A549 (cell line): ENCODE results near the gene UNC5A. TPM values are rescaled to one million over a fixed set of nuclear protein-coding genes. Genes with fewer than 3 reads are reported as not detected.

Experiments used
- ATAC-seq, 2 experiments: fragments of 200-7000 bp in 1 of 2; fragments of >200 bp in 1 of 2; cut with Nextera tagmentation in 1 of 2; cut with Tn5 transposase in 1 of 2; 3 replicates each; pipeline versions ENCODE4 v1.8.0 to v1.9.1; 2018 to 2020; ENCODE audit warnings: mild to moderate bottlenecking in 1 of 2, moderate library complexity in 1 of 2
- CTCF ChIA-PET: fragments of 300-600 bp; sonication (Branson Sonifier 250); formaldehyde crosslinking; extraction: SDS; loops from one replicate; lab custom pipeline; 2021; ENCODE audit warnings: antibody characterized with exemption, inconsistent platforms; lab: Yijun Ruan, JAX
- POLR2A ChIA-PET: fragments of 350-600 bp; formaldehyde crosslinking; extraction: SDS; loops from one replicate; lab custom pipeline; 2021; ENCODE audit warnings: antibody characterized with exemption, inconsistent platforms; lab: Yijun Ruan, JAX
- DNase-seq, 2 experiments: peaks; one replicate each; pipeline versions ENCODE4 v3.0.0 to v3.0.0-alpha.2; 2011 to 2016; ENCODE audit warnings: low read depth in 1 of 2, low spot score in 1 of 2
- FAIRE-seq: peaks from 2 replicates; lab custom pipeline; 2011; peaks lifted over from hg19 to GRCh38; lab: Jason Lieb, UNC
- H3K27ac ChIP-seq, 2 experiments: fragments of >200 bp; sonication (Bioruptor Twin); formaldehyde crosslinking; 3 replicates each; pipeline ENCODE4 v1.5.1; 2016 to 2017
- H3K4me1 ChIP-seq: fragments of >200 bp; sonication (Bioruptor Twin); formaldehyde crosslinking; 3 replicates; pipeline ENCODE4 v1.6.1; 2016
- H3K4me2 ChIP-seq: fragments of >200 bp; sonication (Bioruptor Twin); formaldehyde crosslinking; 3 replicates; pipeline ENCODE4 v1.6.1; 2016
- H3K4me3 ChIP-seq: fragments of >200 bp; sonication (Bioruptor Twin); formaldehyde crosslinking; 3 replicates; pipeline ENCODE4 v1.5.1; 2016
- H3K9me3 ChIP-seq: fragments of >200 bp; sonication (Bioruptor Twin); formaldehyde crosslinking; 3 replicates; pipeline ENCODE4 v1.6.1; 2016
- CEBPB ChIP-seq, 2 experiments: fragments of >200 bp in 1 of 2; sonication (Bioruptor Twin) in 1 of 2; formaldehyde crosslinking in 1 of 2; IDR thresholded peaks; 2 replicates each; pipeline ENCODE4 v1.6.1; 2012 to 2016
- CHD2 ChIP-seq: fragments of 150-350 bp; IDR thresholded peaks from 2 replicates; pipeline ENCODE4 v1.6.1; 2014; ENCODE audit warnings: low read length; ENCODE audit not compliant: partially characterized antibody
- CHD4 ChIP-seq: fragments of 200-600 bp; sonication (generic); IDR thresholded peaks from 2 replicates; pipeline ENCODE4 v1.6.1; 2016; ENCODE audit warnings: antibody characterized with exemption, mild to moderate bottlenecking, borderline replicate concordance
- EP300 ChIP-seq, 2 experiments: fragments of >200 bp; sonication (Bioruptor Twin); formaldehyde crosslinking; IDR thresholded peaks; 2 replicates in 1 of 2; 3 replicates in 1 of 2; pipeline ENCODE4 v1.6.1; 2016 to 2017
- FOSB ChIP-seq: fragments of 250-450 bp; sonication (Bioruptor Pico); IDR thresholded peaks from 2 replicates; pipeline ENCODE4 v1.5.0; 2020; ENCODE audit warnings: mild to moderate bottlenecking, moderate library complexity
- HMGXB4 ChIP-seq: fragments of 250-450 bp; sonication (Bioruptor Pico); IDR thresholded peaks from 2 replicates; pipeline ENCODE4 v1.5.0; 2021; ENCODE audit warnings: mild to moderate bottlenecking, moderate library complexity, borderline replicate concordance
- JUN ChIP-seq, 2 experiments: fragments of >200 bp; sonication (Bioruptor Twin); formaldehyde crosslinking; IDR thresholded peaks; 2 replicates in 1 of 2; 3 replicates in 1 of 2; pipeline ENCODE4 v1.6.1; 2016 to 2017
- JUNB ChIP-seq: fragments of >200 bp; sonication (Bioruptor Twin); formaldehyde crosslinking; IDR thresholded peaks from 2 replicates; pipeline ENCODE4 v1.6.1; 2016
- MYC ChIP-seq: IDR thresholded peaks from 2 replicates; pipeline ENCODE4 v1.6.1; 2012; ENCODE audit warnings: mild to moderate bottlenecking, inconsistent platforms, low read length, improper control_type of control experiment, borderline replicate concordance
- POLR2AphosphoS2 ChIP-seq: conservative IDR thresholded peaks from 2 replicates; pipeline ENCODE4 v1.6.1; 2012; ENCODE audit warnings: low read length, improper control_type of control experiment, inconsistent platforms
- RAD21 ChIP-seq, 2 experiments: fragments of >200 bp in 1 of 2; sonication (Bioruptor Twin) in 1 of 2; formaldehyde crosslinking in 1 of 2; IDR thresholded peaks in 1 of 2; conservative IDR thresholded peaks in 1 of 2; 2 replicates in 1 of 2; 3 replicates in 1 of 2; pipeline ENCODE4 v1.6.1; 2012 to 2018; ENCODE audit warnings: inconsistent platforms in 1 of 2
- RNF2 ChIP-seq: fragments of 200-600 bp; sonication (generic); IDR thresholded peaks from 2 replicates; pipeline ENCODE4 v1.6.1; 2016; ENCODE audit warnings: low read depth, mild to moderate bottlenecking, antibody characterized with exemption, moderate library complexity, borderline replicate concordance
- SMC3 ChIP-seq: fragments of >200 bp; sonication (Bioruptor Twin); formaldehyde crosslinking; IDR thresholded peaks from 3 replicates; pipeline ENCODE4 v1.6.1; 2018; ENCODE audit warnings: inconsistent platforms
- ZFP36 ChIP-seq: fragments of 450-650 bp; IDR thresholded peaks from 2 replicates; pipeline ENCODE4 v1.6.1; 2014; ENCODE audit warnings: borderline replicate concordance; ENCODE audit not compliant: partially characterized antibody
- WGBS: methylation state at CpG from one replicate; pipeline ENCODE4 v1.1.6; 2017; ENCODE audit errors: missing lambda C conversion rate; 5-methylcytosine and 5-hydroxymethylcytosine counted together
- polyA plus RNA-seq, 4 experiments: library from polyadenylated mRNA; depleted of rRNA in 3 of 4; stranded (reverse); fragments of >200 nt; fragmentation: RNase III in 1 of 4; extraction: RNeasy Plus Mini Kit Qiagen cat#74134 plus additional on column Dnase treatment in 1 of 4; gene quantifications; 2 replicates in 3 of 4; 3 replicates in 1 of 4; pipeline ENCODE4 v1.2.3, GENCODE V29; 2011 to 2017
- TF ChIP-seq, protein P1 (sequence below): IDR thresholded peaks from 2 replicates; pipeline ENCODE4 v1.6.1; 2012
- TF ChIP-seq, protein P2 (sequence below): fragments of 250-450 bp; sonication (Bioruptor Pico); IDR thresholded peaks from 2 replicates; pipeline ENCODE4 v1.5.0; 2020; ENCODE audit warnings: low read depth, mild to moderate bottlenecking, moderate library complexity
- TF ChIP-seq, protein P3 (sequence below): fragments of 150-350 bp; IDR thresholded peaks from 2 replicates; pipeline ENCODE4 v1.6.1; 2014; ENCODE audit warnings: low read depth, mild to moderate bottlenecking, low read length
- TF ChIP-seq, protein P4 (sequence below): fragments of >200 bp; sonication (Bioruptor Twin); formaldehyde crosslinking; IDR thresholded peaks from 3 replicates; pipeline ENCODE4 v1.6.1; 2016

The UNC5A gene
- polyA plus RNA-seq, 2 of the 4 experiments (the other 2 are of a cell fraction): 0.03 to 0.14 TPM

DNA sequence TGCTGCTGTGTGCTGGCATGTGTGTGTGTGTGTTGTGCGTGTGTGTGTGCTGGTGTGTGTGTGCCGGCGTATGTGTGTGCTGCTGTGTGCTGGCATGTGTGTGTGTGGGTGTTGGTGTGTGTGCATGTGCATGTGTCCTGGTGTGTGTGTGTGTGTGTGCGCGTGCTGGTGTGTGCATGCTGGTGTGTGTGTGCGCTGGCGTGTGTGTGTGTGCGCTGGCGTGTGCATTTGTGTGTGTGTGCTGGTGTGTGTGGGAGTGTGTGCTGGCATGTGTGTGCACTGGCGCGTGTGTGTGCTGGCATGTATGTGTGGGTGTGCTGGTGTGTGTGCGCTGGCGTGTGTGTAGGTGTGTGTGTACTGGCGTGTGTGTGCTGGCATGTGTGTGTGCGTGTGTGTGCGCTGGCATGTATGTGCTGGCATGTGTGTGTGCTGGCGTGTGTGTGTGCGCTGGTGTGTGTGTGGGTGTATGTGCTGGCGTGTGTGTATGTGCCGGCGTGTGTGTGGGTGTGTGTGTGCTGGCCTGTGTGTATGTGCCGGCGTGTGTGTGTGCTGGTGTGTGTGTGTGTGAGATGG is 20.1 kb downstream of the UNC5A start:
- CTCF ChIA-PET: interaction anchor here (1.2 kb wide), 1 partner anchor 170 kb away, joined by 3 read pairs; no protein-coding TSS in a partner anchor
- 67% methylated on average over 22 of the region's 23 CpGs for WGBS
- DNase-seq: no peak
- no peaks in the 10 kb centered on the region for H3K9me3 ChIP-seq
- POLR2A ChIA-PET: no interaction called here
- TF ChIP-seq RAD21 (conservative IDR thresholded peaks at IDR 0.05 in 1 of 2, IDR thresholded peaks at IDR 0.05 in 1 of 2) (no peak), MYC (no peak), EP300 (IDR thresholded peaks at IDR 0.05) (no peak), ZFP36 (no peak), SMC3 (no peak), CHD4 (no peak), CHD2 (no peak), CEBPB (IDR thresholded peaks at IDR 0.05) (no peak), JUN (IDR thresholded peaks at IDR 0.05) (no peak)
- TF ChIP-seq, protein P1, sequence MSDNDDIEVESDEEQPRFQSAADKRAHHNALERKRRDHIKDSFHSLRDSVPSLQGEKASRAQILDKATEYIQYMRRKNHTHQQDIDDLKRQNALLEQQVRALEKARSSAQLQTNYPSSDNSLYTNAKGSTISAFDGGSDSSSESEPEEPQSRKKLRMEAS: no peak
- no peaks in the 10 kb centered on the region for H3K4me1 ChIP-seq
- H3K4me3 ChIP-seq: no peak overlapping the region
- no peak for FAIRE-seq
- no peak overlapping the region for H3K4me2 ChIP-seq
- no peak for ATAC-seq
- no peak overlapping the region for H3K27ac ChIP-seq

- no peak for ATAC-seq
- H3K4me1 ChIP-seq: no peaks in the 10 kb centered on the region
- no peak overlapping the region for H3K4me2 ChIP-seq
- TF ChIP-seq CHD4 (no peak), SMC3 (no peak), JUNB (no peak), MYC (no peak), RNF2 (no peak), HMGXB4 (no peak), FOSB (CRISPR knock-in tag) (no peak), POLR2AphosphoS2 (no peak)
- TF ChIP-seq, protein P2, sequence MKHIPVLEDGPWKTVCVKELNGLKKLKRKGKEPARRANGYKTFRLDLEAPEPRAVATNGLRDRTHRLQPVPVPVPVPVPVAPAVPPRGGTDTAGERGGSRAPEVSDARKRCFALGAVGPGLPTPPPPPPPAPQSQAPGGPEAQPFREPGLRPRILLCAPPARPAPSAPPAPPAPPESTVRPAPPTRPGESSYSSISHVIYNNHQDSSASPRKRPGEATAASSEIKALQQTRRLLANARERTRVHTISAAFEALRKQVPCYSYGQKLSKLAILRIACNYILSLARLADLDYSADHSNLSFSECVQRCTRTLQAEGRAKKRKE (CRISPR knock-in tag): no peak
- TF ChIP-seq, protein P3, sequence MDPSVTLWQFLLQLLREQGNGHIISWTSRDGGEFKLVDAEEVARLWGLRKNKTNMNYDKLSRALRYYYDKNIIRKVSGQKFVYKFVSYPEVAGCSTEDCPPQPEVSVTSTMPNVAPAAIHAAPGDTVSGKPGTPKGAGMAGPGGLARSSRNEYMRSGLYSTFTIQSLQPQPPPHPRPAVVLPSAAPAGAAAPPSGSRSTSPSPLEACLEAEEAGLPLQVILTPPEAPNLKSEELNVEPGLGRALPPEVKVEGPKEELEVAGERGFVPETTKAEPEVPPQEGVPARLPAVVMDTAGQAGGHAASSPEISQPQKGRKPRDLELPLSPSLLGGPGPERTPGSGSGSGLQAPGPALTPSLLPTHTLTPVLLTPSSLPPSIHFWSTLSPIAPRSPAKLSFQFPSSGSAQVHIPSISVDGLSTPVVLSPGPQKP: no peak
- TF ChIP-seq, protein P4, sequence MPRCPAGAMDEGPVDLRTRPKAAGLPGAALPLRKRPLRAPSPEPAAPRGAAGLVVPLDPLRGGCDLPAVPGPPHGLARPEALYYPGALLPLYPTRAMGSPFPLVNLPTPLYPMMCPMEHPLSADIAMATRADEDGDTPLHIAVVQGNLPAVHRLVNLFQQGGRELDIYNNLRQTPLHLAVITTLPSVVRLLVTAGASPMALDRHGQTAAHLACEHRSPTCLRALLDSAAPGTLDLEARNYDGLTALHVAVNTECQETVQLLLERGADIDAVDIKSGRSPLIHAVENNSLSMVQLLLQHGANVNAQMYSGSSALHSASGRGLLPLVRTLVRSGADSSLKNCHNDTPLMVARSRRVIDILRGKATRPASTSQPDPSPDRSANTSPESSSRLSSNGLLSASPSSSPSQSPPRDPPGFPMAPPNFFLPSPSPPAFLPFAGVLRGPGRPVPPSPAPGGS: no peak
- no peak for DNase-seq
- ChIA-PET CTCF (interaction anchor here (0.6 to 1.2 kb wide), 3 partner anchors 56 to 171 kb away, joined by 3 to 5 read pairs (median 3); no protein-coding TSS in a partner anchor), POLR2A (no interaction called here)
- H3K4me3 ChIP-seq: no peak overlapping the region
- 29% methylated on average over 8 of the region's 9 CpGs for WGBS
- FAIRE-seq: no peak
- no peak overlapping the region for H3K27ac ChIP-seq
- no peaks in the 10 kb centered on the region for H3K9me3 ChIP-seq
Measured at GRCh38 chr5:176830995-176831423, 20.6 kb downstream of the UNC5A start.
